Fibroblast of lung (primary cell): ENCODE results near the gene DNAJC8.

Experiments
- CTCF ChIP-seq, 2 donors: IDR thresholded peaks in 1 of 2; conservative IDR thresholded peaks in 1 of 2; 1 replicate in 1 of 2; 2 replicates in 1 of 2; pipeline ENCODE4 v1.5.1; 2011 to 2012; ENCODE audit warnings: low read length in 2 of 2, control low read depth in 1 of 2, inconsistent platforms in 1 of 2, low read depth in 1 of 2, mild to moderate bottlenecking in 1 of 2
- EZH2 ChIP-seq: IDR thresholded peaks from 2 replicates; pipeline ENCODE4 v1.5.1; 2012; ENCODE audit warnings: low read length, control low read depth, mild to moderate bottlenecking; ENCODE audit errors: missing control alignments

- TF ChIP-seq CTCF (conservative IDR thresholded peaks at IDR 0.05 in 1 of 2, IDR thresholded peaks at IDR 0.05 in 1 of 2; ENCODE audit: low read depth in 1 of 2, low read length in 2 of 2) (no peak), EZH2 (no peak)
Measured at GRCh38 chr1:28278763-28279162, 45.9 kb upstream of the DNAJC8 start.
